Measurements from ENCODE around the gene NEK10.

DNA sequence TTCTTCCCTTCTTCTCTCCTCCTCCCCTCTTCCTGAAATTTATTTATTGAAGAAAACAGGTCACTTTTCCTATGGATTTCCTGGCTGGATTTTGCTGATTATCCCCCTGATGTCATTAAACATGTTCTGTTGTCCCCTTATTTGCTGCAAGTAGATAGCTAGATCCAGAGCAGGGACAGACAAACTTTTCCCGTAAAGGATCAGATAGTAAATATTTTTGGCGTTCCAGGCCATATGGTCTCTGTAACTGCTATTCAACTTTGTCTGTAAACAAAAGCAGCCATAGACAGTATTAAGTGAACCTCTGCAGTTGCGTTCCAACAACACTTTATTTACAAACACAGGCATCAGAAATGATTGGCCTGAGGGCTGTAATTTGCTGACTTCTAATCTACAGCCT, 241.3 kb downstream of the NEK10 start:
- TF ChIP-seq, protein P1, sequence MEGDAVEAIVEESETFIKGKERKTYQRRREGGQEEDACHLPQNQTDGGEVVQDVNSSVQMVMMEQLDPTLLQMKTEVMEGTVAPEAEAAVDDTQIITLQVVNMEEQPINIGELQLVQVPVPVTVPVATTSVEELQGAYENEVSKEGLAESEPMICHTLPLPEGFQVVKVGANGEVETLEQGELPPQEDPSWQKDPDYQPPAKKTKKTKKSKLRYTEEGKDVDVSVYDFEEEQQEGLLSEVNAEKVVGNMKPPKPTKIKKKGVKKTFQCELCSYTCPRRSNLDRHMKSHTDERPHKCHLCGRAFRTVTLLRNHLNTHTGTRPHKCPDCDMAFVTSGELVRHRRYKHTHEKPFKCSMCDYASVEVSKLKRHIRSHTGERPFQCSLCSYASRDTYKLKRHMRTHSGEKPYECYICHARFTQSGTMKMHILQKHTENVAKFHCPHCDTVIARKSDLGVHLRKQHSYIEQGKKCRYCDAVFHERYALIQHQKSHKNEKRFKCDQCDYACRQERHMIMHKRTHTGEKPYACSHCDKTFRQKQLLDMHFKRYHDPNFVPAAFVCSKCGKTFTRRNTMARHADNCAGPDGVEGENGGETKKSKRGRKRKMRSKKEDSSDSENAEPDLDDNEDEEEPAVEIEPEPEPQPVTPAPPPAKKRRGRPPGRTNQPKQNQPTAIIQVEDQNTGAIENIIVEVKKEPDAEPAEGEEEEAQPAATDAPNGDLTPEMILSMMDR (IDR thresholded peaks at IDR 0.05 in 2 of 3, conservative IDR thresholded peaks at IDR 0.05 in 1 of 3; ENCODE audit: borderline replicate concordance in 1 of 3, insufficient read depth in 1 of 3, low read depth in 2 of 3, low read length in 2 of 3), result no peak
- TF ChIP-seq POLR2A (IDR thresholded peaks at IDR 0.05; ENCODE audit: borderline replicate concordance, extremely low read depth, insufficient read depth, insufficient read length) (no peak), EZH2phosphoT487 (IDR thresholded peaks at IDR 0.05; ENCODE audit: borderline replicate concordance) (no peak), SRF (IDR thresholded peaks at IDR 0.05; ENCODE audit: low read depth) (no peak), EGR1 (IDR thresholded peaks at IDR 0.05; ENCODE audit: low read depth) (no peak), EZH2 (IDR thresholded peaks at IDR 0.05) (no peak)
